ENCODE data around the gene NOG.

The NOG gene

DNA sequence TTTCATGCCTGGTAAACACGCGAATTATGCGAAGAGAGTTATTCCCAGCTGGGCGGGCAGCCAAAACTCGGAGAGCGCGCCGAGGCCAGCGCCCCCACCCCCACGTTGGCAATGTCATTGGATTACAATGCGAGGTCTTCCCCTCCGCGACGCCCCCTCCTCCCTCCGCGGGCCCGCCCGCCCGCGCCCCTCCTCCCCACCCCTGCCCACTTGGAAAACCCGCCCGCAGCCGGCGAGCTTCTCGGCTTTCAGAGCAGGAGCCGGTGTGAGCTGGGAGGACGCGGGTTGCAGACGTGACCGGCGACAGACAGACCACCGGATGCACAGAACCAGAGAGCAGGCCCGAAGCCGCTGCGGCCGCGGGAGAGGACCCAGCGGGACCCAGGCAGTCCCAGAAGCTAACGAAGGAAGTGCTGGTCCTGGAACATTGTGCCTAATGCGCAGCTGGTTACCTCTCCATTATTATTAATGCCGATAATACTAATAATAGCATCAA lies 4.0 kb downstream of the NOG start:
- peak; percentile 53 for DNase-seq

DNA sequence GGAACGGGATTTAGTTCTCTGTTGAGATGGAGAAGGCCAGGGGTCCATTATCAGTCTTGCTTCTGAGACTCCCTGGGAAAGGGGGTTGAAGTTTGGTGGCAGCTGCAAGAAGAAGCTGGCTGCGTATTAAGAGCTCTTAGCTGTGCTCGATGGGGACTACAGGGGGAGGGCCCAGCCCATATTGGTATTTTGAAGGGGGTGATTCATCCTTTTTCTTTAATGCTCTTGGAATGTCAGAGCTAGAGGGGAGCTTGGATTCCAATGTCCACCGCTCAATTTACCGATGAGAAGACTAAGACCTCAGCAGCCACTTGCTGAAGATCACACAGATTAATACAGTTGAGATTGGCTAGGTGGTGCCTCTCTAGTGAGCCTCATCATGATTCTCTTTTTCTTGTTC lies 5.0 kb downstream of the NOG start:
- DNase-seq = no peak

DNA sequence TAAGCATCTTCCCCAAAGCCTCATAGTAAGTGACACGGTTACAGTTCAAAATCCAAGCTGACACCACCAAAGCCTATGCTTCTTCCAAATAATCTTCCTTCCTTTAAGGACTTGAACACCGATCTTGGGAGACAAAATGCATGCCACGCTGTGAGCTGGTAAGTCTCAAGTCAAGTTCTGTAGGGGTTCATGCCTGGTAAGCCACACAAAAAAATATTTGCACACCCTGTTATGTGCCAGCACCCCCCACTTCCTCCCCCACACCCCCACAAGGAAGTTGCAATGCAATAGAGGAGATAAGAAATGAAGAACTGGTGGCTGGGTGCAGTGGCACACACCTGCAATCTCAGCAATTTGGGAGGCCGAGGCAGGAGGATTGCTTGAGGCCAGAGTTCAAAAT lies 5.6 kb downstream of the NOG start:
- DNase-seq = peak; percentile 70

DNA sequence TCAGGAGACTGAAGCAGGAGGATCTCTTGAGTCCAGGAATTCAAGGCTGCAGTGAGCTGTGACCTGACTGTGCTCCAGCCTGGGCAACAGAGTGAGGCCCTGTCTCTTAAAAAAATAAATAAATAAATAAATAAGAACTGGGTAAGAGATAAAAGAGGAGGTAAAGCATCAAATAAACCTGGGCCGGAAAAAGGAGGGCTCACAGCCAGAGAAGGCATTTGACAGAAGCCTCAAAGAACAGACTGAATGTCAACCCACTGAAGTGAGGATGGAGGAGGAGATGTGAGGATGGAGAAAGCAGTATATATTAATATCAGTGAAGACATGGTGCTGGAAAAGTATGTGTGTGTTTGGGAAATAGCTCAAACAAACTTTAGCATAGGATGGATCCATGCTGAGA lies 6.1 kb downstream of the NOG start:
- peak; percentile 51 for DNase-seq

DNA sequence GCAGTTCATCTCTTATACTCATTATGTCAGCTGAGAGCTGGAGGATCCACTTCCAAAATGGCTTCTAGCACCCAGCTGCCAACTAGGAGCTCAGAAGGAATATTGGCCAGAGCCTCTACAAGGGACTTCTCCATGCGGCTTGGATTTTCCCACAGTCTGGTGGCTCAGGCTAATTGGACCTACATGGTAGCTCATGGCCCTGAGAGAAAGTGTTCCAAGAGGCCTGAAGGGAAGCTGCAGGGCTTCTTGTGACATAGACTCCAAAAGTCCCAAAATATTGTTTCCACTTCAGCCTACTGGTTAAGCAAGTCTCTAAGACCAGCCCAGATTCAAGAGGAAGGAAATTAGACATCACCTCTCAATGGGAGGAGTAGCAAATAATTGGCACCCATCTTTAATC lies 6.8 kb downstream of the NOG start:
- no peak for DNase-seq

DNA sequence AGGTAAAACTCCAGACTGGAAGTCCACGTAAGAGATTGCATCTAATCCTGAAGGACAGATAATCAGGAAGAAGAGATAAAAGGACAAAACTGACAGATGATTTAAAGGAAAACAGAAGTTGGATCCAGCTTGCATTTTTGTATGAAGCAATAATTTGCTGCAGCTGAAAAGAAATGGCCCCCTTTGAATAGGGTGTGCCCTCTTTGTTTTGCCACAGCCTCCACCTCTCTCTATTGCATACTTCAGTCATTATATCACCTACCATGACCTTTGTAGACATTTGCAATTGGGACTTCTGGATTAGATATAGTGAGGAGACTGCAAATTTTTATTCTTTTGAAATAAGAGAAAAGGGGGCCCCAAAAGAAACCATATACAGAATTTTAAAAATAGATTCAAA lies 8.1 kb downstream of the NOG start:
- DNase-seq = no peak

DNA sequence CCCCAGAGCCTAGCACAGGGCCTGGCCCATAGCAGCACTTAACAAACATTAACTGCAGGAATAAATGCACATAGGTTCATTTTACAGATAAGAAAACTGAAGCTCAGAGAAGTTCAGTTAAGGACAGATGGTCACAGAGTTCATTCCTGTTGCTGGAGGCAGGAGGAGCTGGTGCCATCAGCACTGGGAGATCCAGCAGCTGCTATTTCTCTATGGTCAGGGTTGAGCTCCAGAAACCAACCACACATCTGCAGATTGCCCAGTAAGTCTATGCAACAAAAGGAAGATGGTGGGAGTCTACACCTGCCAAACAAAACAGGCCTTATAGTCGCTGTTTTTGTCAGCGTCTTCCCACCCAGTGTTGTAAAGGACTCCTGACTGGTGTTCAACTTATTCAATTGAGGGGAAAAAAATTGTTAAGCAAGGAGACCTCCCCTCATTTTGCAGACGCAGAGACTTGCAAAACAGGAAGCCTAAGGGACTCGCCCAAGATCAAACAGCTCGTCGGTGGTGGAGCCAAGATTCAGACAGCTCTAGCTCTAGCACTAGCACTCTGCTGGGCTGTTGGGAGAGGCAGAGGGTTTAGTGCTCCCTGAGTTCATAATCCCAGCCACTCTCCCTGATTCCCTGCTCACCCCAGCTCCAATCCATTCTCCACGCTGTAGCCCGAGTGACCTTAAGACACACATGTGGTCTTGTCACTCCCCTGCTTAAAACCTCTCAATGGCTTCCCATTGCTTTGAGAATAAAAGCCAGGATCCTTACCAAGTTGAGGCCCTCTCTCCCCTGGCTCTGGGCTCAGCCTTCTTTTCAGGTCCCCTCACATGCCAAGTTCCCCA lies 9.0 kb downstream of the NOG start:
- DNase-seq = peak; percentile 78

DNA sequence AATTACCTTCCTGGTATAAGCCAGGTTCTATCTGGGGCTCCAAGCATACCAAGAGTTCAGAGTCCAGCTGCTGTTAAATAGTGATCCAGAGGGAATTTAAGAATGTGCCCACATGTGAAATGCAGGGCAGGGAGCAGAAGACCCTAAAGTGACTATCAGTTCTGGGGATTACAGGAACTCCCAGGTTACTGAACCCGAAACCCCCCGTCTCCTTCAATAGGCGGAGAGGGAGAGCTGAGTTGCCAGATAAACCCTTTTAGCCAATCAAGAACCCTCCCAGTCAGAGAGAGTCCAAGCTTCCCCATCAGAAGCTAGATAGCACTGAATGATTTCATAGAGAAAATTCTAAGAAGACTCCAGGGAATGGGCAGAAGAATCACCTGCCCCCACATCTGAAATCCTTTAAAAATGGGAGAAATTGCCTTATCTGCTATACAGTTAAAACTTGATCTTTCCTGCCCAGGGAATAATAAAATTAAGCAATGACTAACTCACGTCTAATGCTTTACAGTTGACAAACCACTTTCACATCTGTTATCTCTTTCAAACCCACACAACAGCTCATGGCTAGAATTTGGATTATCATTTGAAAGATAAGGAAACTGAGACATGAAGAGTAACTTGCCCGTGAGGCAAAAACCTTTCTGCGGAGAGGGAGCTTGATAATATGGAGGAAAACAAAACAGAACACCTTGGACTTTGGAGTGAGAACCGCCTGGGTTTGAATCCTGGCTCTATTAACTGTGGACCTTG lies 10.2 kb downstream of the NOG start:
- DNase-seq = no peak

DNA sequence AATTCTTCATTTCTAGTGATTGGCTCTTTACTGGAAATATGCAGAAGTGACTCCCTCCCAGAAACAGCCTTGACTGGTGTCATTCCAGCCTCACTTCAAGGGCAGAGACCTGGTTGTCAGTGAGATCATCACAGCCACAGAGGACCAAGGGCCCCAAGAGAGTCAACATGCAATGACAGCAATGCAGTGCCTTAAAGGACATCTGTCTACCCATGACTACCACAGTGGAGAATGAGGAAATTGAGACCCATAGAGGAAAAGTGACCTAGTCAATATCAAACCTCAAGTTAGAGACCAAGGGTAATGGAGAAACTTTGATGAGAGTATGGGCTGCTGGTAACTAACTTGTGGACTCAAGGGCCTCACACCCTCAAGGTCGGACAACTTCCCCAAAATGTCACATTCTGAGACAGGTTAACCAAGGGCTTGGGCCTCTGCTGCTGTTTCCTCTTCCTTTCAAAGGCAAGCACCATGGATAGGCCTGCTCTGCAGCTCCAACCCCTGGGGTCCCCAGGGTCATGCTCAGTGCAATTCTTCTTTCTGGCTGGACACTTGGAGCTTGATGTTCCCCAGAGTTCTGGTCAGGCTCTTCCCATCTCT lies 11.3 kb downstream of the NOG start:
- no peak for DNase-seq

DNA sequence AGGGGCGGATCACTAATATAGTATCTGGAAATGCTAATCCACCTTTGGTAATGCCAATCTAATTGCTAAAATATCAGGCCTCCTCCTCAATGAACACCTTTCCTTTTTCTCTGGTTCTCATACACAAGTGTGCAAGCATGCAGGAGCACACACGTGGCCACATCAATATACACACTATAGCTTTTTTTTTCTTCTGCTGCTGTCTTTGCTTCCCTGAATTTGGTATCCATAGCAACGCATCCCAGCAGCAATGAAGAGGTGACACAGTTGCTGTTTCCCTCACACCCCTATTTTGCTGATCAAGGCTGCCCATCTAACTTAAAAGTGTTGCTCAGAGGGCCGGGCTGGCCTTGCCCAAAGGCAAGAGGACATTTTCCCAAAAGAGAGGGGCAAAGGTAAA lies 15.4 kb downstream of the NOG start:
- no peak for DNase-seq

DNA sequence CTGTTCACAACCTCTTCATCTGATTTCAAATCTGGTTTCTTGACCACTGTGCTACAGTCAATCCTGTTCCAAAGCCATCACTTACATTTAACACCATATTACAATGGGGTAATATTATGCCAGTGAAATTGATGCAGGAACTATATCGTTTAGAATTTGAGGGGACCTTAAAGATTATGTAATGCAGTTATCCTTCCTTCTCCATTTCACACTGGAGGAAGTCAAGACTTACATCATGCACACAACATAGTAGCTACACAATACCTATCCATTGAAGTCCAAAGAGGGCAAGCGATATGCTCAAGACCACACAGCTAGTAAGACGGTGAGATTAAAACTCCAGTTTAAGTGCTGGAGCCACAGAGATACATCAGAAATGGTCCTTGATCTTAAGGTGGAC lies 16.8 kb downstream of the NOG start:
- DNase-seq = no peak

DNA sequence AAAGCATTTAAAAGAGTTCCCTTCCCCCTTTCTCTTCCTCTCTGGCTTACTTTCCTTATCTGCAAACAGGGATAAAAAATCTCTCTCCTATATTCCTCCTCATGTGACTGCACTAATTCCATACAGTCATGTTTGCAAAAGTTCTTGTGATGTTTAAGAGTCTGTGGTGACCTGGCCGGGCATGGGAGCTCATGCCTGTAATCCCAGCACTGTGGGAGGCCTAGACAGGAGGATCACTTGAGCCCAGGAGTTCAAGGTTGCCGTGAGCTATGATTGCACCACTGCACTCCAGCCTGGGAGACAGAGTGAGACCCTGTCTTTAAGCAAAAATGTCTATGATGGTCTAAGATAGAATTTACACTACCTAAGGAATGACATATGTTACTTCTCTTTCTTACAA lies 19.6 kb downstream of the NOG start:
- no peak for DNase-seq

DNA sequence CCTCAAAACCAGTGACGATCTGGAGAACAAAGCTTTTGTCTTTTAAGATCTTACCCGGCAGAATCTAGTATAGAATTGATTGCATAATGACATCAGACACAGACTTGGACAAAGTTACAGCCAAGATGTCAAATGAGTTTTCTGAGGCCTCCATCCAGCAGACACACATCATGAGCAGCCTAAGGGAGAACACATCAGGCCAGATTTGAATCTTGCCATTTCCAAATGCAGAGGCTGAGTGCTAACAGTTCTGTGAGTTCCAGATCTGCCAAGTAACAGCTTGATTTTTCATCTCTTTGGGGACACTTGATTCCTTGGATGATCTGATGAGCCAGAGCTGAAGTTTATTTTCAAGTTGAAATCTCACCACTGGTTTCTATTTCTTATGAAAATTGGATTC lies 21.0 kb downstream of the NOG start:
- DNase-seq = no peak

DNA sequence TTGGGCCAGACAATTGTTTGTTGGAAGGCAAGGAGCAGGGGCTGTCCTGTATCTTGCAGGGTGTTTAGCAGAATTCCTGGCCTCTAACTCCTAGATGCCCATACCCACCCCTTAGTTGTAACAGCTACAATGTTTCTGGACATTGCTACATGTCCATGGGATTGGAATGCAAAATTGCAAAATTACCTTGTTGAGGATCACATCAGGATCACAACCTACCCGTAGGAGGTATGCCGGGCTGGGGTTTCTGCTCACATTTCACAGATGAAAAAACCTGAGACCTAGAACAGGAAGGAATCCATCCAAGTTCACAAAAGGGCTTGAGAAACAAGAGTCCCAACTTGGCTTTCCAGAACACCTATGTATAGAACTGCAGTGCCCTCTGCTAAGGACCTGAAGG lies 22.7 kb downstream of the NOG start:
- DNase-seq = no peak

DNA sequence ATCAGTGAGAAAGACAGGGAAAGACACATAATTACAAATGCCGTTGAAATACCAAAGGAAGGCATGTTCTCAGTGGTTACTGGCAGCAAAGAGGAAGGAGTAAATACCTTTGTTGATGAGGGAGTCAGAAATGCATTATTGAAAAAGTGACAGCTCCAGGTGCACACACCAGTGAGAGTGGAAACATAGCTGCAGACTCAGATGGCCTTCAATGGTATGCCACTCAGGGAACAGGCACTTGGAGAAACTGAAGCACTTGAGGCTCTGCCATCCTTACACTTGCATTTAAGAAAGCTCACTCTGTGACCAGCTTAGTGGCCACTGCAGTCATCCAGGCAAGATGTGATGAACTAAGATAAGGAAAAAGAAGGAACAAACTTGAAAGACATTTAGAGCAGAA lies 29.9 kb downstream of the NOG start:
- DNase-seq = no peak

DNA sequence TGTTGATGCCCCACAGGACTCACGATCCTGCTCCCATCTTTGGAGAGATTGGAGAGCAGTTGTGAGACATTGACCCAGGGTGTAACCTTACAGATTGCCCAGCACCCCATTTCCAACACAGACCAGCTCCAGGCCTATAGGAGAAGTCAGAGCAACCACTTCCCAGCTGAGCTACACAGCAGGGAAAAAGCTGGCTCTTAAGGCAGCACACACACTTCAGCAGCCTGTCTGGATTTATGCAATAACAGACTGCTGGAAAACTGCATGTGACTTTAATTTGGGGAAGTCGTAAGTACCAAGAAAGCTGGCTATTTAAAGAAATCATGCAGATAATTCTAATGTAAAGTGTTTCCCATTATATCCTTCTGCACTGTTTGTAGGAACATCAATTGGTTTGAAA lies 30.8 kb downstream of the NOG start:
- DNase-seq = no peak

DNA sequence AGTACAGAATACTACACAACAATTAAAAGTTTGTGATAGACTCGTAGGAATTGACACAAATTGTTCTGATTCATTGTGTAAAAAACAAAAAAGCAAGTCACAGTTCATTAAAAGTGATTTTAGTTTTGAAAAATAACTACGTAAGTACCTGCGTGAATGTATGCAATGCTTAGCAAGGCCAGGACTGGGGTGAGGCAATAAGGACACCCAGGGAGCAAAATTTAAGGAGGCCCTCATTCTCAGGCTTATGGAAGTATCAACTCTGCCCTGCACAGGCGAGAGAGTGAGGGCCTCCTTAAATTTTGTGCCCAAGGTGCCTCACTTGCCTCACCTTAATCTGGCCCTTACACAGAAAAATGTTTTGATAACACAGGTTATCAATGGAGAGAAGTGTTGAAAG lies 31.4 kb downstream of the NOG start:
- no peak for DNase-seq

DNA sequence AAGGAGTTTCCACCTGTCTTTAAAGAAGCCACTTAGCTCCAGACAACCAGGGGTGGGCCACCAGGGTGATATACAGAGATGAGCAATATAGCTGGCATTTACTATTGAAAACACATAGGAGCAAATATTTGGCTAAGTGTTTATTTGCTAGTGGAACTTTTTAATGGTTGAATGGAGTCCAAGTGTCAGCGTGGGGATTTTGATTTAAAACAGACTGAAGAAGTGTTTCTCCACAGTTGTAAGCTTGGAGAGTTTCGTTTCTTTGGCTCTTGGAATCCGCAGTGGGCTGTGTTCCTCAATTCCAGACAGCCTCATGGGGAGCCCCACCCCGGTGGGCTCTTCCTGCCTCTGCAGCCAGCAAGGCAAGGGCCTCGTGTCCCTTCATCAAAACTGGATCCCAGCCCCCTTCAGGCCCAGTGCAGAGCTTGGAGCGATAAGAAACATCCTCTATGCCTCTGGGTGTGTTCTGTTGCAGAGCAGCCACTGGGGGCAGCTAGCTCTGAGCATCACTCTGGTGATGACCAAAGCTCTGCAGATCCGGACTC lies 36.1 kb downstream of the NOG start:
- DNase-seq = peak; percentile 40

DNA sequence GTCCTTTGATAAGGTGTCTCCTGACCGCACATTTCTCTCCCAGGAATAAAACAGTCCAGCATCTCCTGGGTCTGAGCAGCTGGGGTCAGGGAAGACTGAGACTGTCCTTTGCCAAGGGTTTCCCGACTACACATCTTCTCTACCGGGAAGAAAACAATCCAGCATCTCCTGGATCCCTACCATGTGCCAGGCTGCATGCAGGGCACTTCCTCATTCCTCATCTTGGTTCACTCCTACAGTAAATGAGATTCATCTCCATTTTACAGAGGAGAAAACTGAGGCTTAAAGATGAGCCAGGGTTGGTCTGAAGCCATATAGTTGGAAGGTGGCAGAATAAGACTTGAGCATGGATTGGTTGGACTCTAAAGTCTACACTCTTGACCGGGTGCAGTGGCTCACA lies 36.7 kb downstream of the NOG start:
- no peak for DNase-seq

DNA sequence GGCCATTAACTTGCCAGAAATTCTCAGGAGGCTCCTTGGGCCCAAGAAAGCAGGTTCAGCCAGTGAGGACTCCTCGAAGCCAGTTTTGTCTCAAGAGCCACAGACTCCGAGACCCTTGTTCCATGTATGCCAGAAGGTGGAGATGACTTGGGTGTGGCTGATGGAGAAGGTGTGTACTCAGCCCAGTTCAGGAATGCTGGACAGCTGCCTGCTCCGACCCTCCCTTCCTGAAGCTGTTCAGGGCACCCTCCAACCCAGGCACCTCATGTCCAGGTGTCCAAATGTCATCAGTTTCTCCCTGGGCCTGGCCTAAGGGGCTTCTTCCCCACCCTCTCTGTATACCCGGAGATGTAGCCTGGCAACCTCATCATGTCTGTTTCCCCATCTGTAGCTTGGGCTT lies 40.2 kb downstream of the NOG start:
- no peak for DNase-seq

DNA sequence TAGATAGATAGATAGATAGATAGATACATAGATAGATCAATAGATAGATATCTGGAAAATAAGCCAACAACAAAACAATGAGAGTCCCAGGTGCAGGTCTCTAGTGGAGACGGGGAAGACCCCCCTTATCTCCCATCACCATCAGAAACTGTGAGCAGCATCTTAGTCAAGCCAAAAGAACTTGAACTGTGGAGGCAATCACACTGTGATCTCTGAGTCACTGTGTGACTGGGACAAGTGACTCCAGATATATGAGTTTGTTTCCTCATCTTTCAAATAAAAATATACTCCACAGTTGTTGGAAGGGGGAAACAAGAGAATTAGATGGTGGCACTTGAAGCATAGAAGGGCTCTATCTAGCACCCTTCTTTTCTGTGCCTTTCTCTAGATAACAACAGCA lies 42.1 kb downstream of the NOG start:
- no peak for DNase-seq

DNA sequence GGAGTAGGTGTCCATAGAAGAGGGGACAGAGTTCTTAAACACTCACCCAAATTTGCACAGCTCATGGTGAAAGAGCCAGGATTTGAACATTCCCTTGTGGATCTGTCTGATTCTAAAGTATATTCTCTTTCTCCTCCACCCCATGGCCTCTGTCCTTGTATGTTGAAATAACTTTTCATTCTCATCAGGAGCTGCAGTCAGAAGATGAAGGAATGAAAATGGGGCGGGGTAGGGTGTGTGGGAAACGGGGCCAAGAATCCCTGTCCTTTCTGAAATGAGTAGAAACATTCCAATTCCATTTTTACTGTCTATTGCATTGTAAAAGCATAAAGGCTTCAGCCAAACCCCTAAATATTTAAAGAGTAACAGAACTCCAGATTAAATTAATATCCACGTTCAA lies 42.8 kb downstream of the NOG start:
- no peak for DNase-seq

DNA sequence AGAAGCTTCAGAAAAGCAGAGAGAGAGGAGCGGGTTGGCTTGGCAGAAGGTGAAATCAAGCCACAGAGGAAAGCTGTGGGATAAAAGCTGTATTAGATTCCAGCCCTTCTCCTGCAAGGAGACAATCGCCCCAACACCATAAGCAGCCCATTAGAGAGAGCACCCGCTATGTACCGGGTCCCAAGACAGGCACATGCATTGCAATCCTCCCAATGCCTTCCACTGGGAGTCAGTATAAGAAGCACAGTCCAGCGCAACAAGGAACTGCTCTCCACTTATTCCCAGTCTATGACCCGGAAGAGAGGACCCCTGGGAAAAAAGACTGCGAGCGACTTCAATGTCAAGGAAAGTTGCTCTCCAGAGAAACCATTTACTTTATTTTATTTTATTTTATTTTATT lies 43.8 kb downstream of the NOG start:
- no peak for DNase-seq

DNA sequence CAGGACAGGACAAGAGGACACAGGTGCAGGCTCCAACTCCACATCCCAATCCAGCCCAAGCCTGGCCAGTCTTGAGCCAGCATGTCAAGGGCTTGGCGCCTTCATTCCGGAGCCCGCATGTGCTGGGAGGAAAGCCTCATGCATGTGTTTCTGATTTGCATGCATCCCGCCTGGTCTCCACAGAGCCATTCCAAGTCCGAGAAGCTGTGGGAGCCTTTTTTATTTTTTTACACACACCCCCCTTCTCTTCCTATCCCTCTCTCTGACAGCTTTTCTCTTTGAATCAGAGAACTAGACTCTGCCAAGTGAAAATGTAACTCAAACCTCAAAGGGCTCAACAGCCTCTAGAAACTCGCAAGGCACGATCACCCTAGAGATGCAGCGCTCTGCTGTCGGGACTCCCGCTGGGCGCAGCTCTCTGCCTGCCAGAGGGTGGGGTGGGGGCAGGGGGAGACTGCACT lies 45.1 kb downstream of the NOG start:
- no peak for DNase-seq
